ENCODE measurements around the gene TLE1.

DNA sequence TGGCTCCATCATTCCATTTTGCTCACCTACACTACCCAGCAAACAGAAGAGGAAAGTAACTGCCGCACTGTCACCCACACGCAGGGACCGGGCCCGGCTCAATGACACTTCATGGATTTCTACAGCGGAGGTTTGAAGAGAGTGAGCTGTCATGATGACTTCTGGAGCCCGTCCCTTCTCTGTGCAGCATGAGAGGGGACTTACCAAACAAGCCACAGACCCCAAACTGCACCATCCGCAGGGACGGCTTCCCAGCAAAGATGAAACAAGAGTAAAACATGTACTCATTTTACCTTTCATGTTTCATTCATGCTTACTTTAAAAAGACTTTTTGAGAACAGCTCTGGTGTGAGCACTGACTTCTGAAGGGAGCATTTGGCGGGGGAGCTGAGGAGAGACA lies 99.5 kb downstream of the TLE1 start:
- TF ChIP-seq, protein P1, sequence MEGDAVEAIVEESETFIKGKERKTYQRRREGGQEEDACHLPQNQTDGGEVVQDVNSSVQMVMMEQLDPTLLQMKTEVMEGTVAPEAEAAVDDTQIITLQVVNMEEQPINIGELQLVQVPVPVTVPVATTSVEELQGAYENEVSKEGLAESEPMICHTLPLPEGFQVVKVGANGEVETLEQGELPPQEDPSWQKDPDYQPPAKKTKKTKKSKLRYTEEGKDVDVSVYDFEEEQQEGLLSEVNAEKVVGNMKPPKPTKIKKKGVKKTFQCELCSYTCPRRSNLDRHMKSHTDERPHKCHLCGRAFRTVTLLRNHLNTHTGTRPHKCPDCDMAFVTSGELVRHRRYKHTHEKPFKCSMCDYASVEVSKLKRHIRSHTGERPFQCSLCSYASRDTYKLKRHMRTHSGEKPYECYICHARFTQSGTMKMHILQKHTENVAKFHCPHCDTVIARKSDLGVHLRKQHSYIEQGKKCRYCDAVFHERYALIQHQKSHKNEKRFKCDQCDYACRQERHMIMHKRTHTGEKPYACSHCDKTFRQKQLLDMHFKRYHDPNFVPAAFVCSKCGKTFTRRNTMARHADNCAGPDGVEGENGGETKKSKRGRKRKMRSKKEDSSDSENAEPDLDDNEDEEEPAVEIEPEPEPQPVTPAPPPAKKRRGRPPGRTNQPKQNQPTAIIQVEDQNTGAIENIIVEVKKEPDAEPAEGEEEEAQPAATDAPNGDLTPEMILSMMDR (IDR thresholded peaks at IDR 0.05), result no peak
- no peak for TF ChIP-seq POLR2A (IDR thresholded peaks at IDR 0.05)

All from stomach (tissue), 4 donors.